ENCODE measurements around the gene TNFRSF21. TPM values are rescaled to one million over a fixed set of nuclear protein-coding genes. Genes with fewer than 3 reads are reported as not detected.
A peak's percentile ranks its signal among the peaks of the same experiment; 100 is the strongest.

Gene TNFRSF21
- total RNA-seq, 2 donors from 2014 or later = 24.6 to 26.0 TPM

DNA sequence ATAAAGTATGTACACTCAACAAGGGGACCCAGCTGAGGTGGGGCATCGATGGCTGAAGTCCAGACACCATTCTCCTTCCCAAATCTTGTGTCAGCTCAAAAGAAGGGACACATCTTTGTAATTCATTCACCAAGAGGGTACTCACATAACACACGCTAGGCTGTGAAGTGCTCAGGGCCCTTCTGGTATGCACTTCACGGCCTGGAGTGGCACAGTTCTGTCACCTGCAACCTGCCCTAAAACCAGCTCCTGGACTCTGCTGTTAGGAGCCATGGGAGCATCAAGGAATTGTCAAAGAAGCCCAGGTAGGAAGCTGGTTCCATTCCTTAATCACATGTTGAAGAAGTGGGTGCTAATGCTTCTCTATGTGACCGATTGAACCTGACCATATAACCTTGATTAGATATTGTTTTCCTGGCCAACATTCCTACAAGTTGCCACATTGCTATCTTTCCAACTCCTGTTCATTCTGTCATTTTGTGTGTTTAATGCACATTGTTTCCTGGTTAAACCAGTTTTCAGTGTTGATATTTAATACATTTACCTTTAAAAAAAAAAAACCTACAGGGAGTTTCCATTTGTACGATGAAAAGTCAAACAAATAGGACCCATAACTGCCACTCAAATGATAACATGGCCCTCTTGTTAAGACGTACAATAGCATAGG is 127.3 kb downstream of the TNFRSF21 start:
- Histone ChIP-seq H3K4me1 (peaks cover 17% of the 10 kb centered on the region), H3K4me3 (no peak overlapping the region), H3K27ac (peak overlapping the region; percentile 57 to 78 (median 68)), H3K36me3 (replicated peaks in 1 of 2; ENCODE audit: insufficient read depth in 1 of 2, low read depth in 2 of 2) (no peaks in the 10 kb centered on the region), H3K9me3 (no peaks in the 10 kb centered on the region), H3K27me3 (no peaks in the 10 kb centered on the region)
- TF ChIP-seq CTCF (IDR thresholded peaks at IDR 0.05) = no peak
- TF ChIP-seq POLR2A (IDR thresholded peaks at IDR 0.05) = no peak
- intact Hi-C loops (cut with DNase I) = no loop called here
- 36 to 39% methylated on average over 6 of the region's 6 CpGs for WGBS, 2 donors
- peak in 1 of 4 donors; percentile 13 for DNase-seq
- ATAC-seq = peak; percentile 90

DNA sequence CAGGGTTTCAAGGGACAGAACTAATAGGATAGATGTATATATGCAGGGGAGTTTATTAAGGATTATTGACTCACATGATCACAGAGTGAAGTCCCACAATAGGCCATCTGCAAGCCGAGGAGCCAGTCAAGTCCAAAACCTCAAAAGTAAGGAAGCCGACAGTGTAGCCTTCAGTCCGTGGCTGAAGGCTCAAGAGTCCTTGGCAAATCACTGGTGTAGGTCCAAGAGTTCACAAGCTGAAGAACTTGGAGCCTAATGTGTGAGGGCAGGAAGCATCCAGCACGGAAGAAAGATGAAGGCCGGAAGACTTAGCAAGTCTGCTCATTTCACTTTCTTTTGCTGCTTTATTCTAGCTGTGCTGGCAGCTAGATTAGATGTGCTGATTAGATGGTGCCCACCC is 128.0 kb downstream of the TNFRSF21 start:
- ATAC-seq = no peak
- WGBS, 2 donors = 90% methylated on average over 5 of the region's 5 CpGs

More for the DNA sequence above, 128.0 kb downstream of the TNFRSF21 start:
- TF ChIP-seq POLR2A (IDR thresholded peaks at IDR 0.05) (no peak), CTCF (IDR thresholded peaks at IDR 0.05) (no peak)
- Histone ChIP-seq H3K27ac (peak overlapping the region in 3 of 4 donors; percentile 57 to 78 (median 72)), H3K27me3 (no peaks in the 10 kb centered on the region), H3K9me3 (no peaks in the 10 kb centered on the region), H3K36me3 (replicated peaks in 1 of 2; ENCODE audit: insufficient read depth in 1 of 2, low read depth in 2 of 2) (no peaks in the 10 kb centered on the region), H3K4me1 (peaks cover 17% of the 10 kb centered on the region), H3K4me3 (no peak overlapping the region)
- no peak for DNase-seq
- intact Hi-C loops (cut with DNase I) = no loop called here

Other genes with a start within 250 kb of the TNFRSF21 start
- 10 to 100 TPM; 28.5 to 31.0 TPM for gene CD2AP, start 167.9 kb upstream of the TNFRSF21 start, total RNA-seq

All from body of pancreas (tissue), 4 donors.